SK-N-SH (cell line): ENCODE results near the gene KMT2A. TPM values are rescaled to one million over a fixed set of nuclear protein-coding genes. Genes with fewer than 3 reads are reported as not detected.

Experiments
- CTCF ChIA-PET: fragments of 300-600, 350-600 bp; formaldehyde crosslinking; extraction: SDS; loops from one replicate; lab custom pipeline; 2021; lab: Yijun Ruan, JAX
- POLR2A ChIA-PET: fragments of 350-600 bp; sonication (Branson Sonifier 250); formaldehyde crosslinking; extraction: SDS; loops from one replicate; lab custom pipeline; 2020; ENCODE audit warnings: antibody characterized with exemption, inconsistent platforms; lab: Yijun Ruan, JAX
- DNase-seq: peaks from one replicate; pipeline ENCODE4 v3.0.0; 2012
- H2AFZ ChIP-seq: fragments of 200-600 bp; sonication (generic); 2 replicates; pipeline ENCODE4 v1.8.1; 2016; ENCODE audit warnings: antibody characterized with exemption, mild to moderate bottlenecking, low read depth
- H3F3A ChIP-seq: fragments of 200-600 bp; sonication (generic); replicated peaks from 2 replicates; pipeline ENCODE3; 2016; ENCODE audit warnings: antibody characterized with exemption, mild to moderate bottlenecking; ENCODE audit not compliant: insufficient read depth
- H3K27ac ChIP-seq, 2 experiments: fragments of 200-500 bp in 1 of 2; fragments of 200-600 bp in 1 of 2; sonication (Bioruptor generic) in 1 of 2; sonication (generic), shearing (Covaris generic) in 1 of 2; 2 replicates each; pipeline versions ENCODE4 v1.5.1 to v1.6.1; 2014 to 2016; ENCODE audit warnings: low read depth in 2 of 2, inconsistent platforms in 1 of 2, low read length in 1 of 2, mild to moderate bottlenecking in 1 of 2, mixed read lengths in 1 of 2
- H3K27me3 ChIP-seq: fragments of 200-600 bp; sonication (generic), shearing (Covaris generic); 2 replicates; pipeline ENCODE4 v1.6.1; 2016; ENCODE audit warnings: mixed run types; ENCODE audit not compliant: insufficient read depth
- H3K36me3 ChIP-seq, 2 experiments: fragments of 200-500 bp in 1 of 2; fragments of 200-600 bp in 1 of 2; sonication (Bioruptor generic) in 1 of 2; sonication (generic) in 1 of 2; replicated peaks in 1 of 2; 2 replicates each; pipeline versions ENCODE3 to v1.5.1; 2014 to 2016; ENCODE audit warnings: low read length in 1 of 2, mild to moderate bottlenecking in 1 of 2; ENCODE audit not compliant: insufficient read depth in 2 of 2, control insufficient read depth in 1 of 2
- H3K4me1 ChIP-seq, 2 experiments: fragments of 200-500 bp in 1 of 2; fragments of 200-600 bp in 1 of 2; sonication (Bioruptor generic) in 1 of 2; sonication (generic), shearing (Covaris generic) in 1 of 2; 2 replicates each; pipeline versions ENCODE4 v1.5.1 to v1.6.1; 2014 to 2016; ENCODE audit warnings: low read depth in 1 of 2, low read length in 1 of 2, mixed run types in 1 of 2; ENCODE audit not compliant: insufficient read depth in 2 of 2, control insufficient read depth in 1 of 2
- H3K4me2 ChIP-seq: fragments of 200-600 bp; sonication (generic), shearing (Covaris generic); 2 replicates; pipeline ENCODE4 v1.6.1; 2017; ENCODE audit warnings: mixed run types
- H3K4me3 ChIP-seq, 2 experiments: fragments of 200-500 bp in 1 of 2; fragments of 200-600 bp in 1 of 2; sonication (Bioruptor generic) in 1 of 2; sonication (generic), shearing (Covaris generic) in 1 of 2; 2 replicates each; pipeline versions ENCODE4 v1.5.1 to v1.8.1; 2014 to 2016; ENCODE audit warnings: low read depth in 2 of 2, inconsistent platforms in 1 of 2, low read length in 1 of 2, mild to moderate bottlenecking in 1 of 2, mixed read lengths in 1 of 2, moderate library complexity in 1 of 2
- H3K79me2 ChIP-seq: fragments of 200-600 bp; sonication (generic); 2 replicates; pipeline ENCODE4 v1.8.1; 2017; ENCODE audit warnings: mild to moderate bottlenecking; ENCODE audit not compliant: insufficient read depth
- H3K9ac ChIP-seq: fragments of 200-600 bp; sonication (generic); 2 replicates; pipeline ENCODE4 v1.6.1; 2017; ENCODE audit warnings: mixed run types
- H3K9me2 ChIP-seq: fragments of 200-600 bp; sonication (generic); 2 replicates; pipeline ENCODE4 v1.6.1; 2017; ENCODE audit warnings: mixed run types
- H3K9me3 ChIP-seq: fragments of 200-600 bp; sonication (generic); 2 replicates; pipeline ENCODE4 v1.6.1; 2017; ENCODE audit warnings: mixed run types, mild to moderate bottlenecking, moderate library complexity
- H4K20me1 ChIP-seq: fragments of 200-600 bp; sonication (generic); 2 replicates; pipeline ENCODE4 v1.6.1; 2017; ENCODE audit warnings: mild to moderate bottlenecking, mixed run types; ENCODE audit not compliant: insufficient read depth
- CHD2 ChIP-seq: fragments of 150-350 bp; IDR thresholded peaks from 2 replicates; pipeline ENCODE4 v1.6.1; 2018; ENCODE audit warnings: low read length; ENCODE audit not compliant: partially characterized antibody
- ELF1 ChIP-seq: IDR thresholded peaks from 2 replicates; pipeline ENCODE4 v1.4.0; 2012
- EZH2phosphoT487 ChIP-seq: fragments of 200-600 bp; sonication (generic); IDR thresholded peaks from 2 replicates; pipeline ENCODE4 v1.6.1; 2017; ENCODE audit warnings: low read depth, mixed run types, mild to moderate bottlenecking, antibody characterized with exemption, moderate library complexity, borderline replicate concordance
- FOSL2 ChIP-seq: IDR thresholded peaks from 2 replicates; pipeline ENCODE4 v1.4.0; 2012; ENCODE audit warnings: low read depth, mild to moderate bottlenecking, moderate library complexity, borderline replicate concordance
- FOXJ3 ChIP-seq: sonication (generic); formaldehyde crosslinking; IDR thresholded peaks from 2 replicates; pipeline ENCODE4 v1.5.1; 2020; ENCODE audit warnings: mild to moderate bottlenecking, missing genetic modification reagents
- GATA2 ChIP-seq: sonication (generic); formaldehyde crosslinking; IDR thresholded peaks from 2 replicates; pipeline ENCODE4 v1.5.0; 2020; ENCODE audit warnings: mild to moderate bottlenecking, missing genetic modification reagents
- JUND ChIP-seq: IDR thresholded peaks from 2 replicates; pipeline ENCODE4 v1.4.0; 2012
- NFIC ChIP-seq: IDR thresholded peaks from 2 replicates; pipeline ENCODE4 v1.4.0; 2012; ENCODE audit warnings: borderline replicate concordance
- NRF1 ChIP-seq: IDR thresholded peaks from 2 replicates; pipeline ENCODE4 v1.6.1; 2012; ENCODE audit warnings: low read depth, mild to moderate bottlenecking, low read length
- RAD21 ChIP-seq: IDR thresholded peaks from 2 replicates; pipeline ENCODE4 v1.6.1; 2012; ENCODE audit warnings: mild to moderate bottlenecking, low read length
- RCOR1 ChIP-seq: fragments of 150-350 bp; IDR thresholded peaks from 2 replicates; pipeline ENCODE4 v1.6.1; 2017; ENCODE audit warnings: antibody characterized with exemption, low read length
- TCF12 ChIP-seq: IDR thresholded peaks from 2 replicates; pipeline ENCODE4 v1.4.0; 2012
- TEAD4 ChIP-seq: IDR thresholded peaks from 2 replicates; pipeline ENCODE4 v1.4.0; 2012; ENCODE audit warnings: mild to moderate bottlenecking, borderline replicate concordance; ENCODE audit not compliant: insufficient read depth
- YY1 ChIP-seq: IDR thresholded peaks from 2 replicates; pipeline ENCODE4 v1.4.0; 2012; ENCODE audit warnings: low read depth, mild to moderate bottlenecking
- WGBS: methylation state at CpG from one replicate; pipeline ENCODE4 v1.1.6; 2017; ENCODE audit warnings: low lambda C conversion rate; 5-methylcytosine and 5-hydroxymethylcytosine counted together
- polyA plus RNA-seq, 3 experiments: library from polyadenylated mRNA; depleted of rRNA; stranded (reverse); fragments of >200 nt; gene quantifications; 2 replicates each; pipeline ENCODE4 v1.2.3, GENCODE V29; 2012
- TF ChIP-seq, protein P1 (sequence below): fragments of 150-350 bp; IDR thresholded peaks from 2 replicates; pipeline ENCODE4 v1.6.1; 2017; ENCODE audit warnings: antibody characterized with exemption, low read length, low read depth, borderline replicate concordance
- TF ChIP-seq, protein P2 (sequence below): IDR thresholded peaks from 2 replicates; pipeline ENCODE4 v1.4.0; 2012; ENCODE audit warnings: low read depth, borderline replicate concordance
- TF ChIP-seq, protein P3 (sequence below): IDR thresholded peaks from 2 replicates; pipeline ENCODE4 v1.4.0; 2012; ENCODE audit warnings: low read depth
- TF ChIP-seq, protein P4 (sequence below): IDR thresholded peaks from 2 replicates; pipeline ENCODE4 v1.4.0; 2012; ENCODE audit warnings: low read depth, borderline replicate concordance

KMT2A gene
- polyA plus RNA-seq, 1 of the 3 experiments (the other 2 are of a cell fraction): 15.7 TPM

DNA sequence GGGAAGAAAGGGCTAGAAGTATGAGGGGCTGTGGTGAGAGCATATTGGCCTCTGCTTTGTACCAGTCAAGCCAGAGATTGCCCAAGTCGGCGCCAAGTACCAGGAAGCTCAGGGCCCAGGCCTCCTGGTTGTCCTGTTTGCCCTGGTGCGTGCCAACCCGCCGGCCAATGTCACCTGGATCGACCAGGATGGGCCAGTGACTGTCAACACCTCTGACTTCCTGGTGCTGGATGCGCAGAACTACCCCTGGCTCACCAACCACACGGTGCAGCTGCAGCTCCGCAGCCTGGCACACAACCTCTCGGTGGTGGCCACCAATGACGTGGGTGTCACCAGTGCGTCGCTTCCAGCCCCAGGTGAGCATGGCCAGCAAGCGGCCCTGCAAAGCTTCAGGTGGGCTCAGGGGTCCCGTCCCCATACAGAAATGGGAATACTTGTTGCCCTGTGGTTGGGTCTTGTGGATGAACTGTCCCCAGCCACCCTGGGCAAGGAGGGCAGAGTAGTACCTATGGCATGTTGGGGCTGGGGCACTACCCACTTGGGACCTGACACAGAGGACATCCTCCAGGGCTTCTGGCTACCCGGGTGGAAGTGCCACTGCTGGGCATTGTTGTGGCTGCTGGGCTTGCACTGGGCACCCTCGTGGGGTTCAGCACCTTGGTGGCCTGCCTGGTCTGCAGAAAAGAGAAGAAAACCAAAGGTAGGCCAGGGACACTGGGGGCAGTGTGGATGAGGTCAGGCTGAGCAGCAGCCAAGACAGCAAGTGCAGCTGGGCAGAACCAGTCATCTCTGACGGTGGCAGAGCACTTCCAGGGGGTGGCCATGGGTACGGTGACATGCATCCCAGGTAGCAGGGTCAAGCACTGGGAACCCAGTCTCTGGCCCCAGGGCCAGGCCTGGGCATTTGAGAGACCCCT is 96.8 kb downstream of the KMT2A start (continued):
- TF ChIP-seq, protein P1, sequence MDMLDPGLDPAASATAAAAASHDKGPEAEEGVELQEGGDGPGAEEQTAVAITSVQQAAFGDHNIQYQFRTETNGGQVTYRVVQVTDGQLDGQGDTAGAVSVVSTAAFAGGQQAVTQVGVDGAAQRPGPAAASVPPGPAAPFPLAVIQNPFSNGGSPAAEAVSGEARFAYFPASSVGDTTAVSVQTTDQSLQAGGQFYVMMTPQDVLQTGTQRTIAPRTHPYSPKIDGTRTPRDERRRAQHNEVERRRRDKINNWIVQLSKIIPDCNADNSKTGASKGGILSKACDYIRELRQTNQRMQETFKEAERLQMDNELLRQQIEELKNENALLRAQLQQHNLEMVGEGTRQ: no peak
- TF ChIP-seq, protein P2, sequence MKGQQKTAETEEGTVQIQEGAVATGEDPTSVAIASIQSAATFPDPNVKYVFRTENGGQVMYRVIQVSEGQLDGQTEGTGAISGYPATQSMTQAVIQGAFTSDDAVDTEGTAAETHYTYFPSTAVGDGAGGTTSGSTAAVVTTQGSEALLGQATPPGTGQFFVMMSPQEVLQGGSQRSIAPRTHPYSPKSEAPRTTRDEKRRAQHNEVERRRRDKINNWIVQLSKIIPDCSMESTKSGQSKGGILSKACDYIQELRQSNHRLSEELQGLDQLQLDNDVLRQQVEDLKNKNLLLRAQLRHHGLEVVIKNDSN: no peak
- TF ChIP-seq EZH2phosphoT487: no peak
- no peak for TF ChIP-seq GATA2 (CRISPR knock-in tag)
- TF ChIP-seq, protein P3, sequence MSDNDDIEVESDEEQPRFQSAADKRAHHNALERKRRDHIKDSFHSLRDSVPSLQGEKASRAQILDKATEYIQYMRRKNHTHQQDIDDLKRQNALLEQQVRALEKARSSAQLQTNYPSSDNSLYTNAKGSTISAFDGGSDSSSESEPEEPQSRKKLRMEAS: no peak
- no peak for TF ChIP-seq YY1

DNA sequence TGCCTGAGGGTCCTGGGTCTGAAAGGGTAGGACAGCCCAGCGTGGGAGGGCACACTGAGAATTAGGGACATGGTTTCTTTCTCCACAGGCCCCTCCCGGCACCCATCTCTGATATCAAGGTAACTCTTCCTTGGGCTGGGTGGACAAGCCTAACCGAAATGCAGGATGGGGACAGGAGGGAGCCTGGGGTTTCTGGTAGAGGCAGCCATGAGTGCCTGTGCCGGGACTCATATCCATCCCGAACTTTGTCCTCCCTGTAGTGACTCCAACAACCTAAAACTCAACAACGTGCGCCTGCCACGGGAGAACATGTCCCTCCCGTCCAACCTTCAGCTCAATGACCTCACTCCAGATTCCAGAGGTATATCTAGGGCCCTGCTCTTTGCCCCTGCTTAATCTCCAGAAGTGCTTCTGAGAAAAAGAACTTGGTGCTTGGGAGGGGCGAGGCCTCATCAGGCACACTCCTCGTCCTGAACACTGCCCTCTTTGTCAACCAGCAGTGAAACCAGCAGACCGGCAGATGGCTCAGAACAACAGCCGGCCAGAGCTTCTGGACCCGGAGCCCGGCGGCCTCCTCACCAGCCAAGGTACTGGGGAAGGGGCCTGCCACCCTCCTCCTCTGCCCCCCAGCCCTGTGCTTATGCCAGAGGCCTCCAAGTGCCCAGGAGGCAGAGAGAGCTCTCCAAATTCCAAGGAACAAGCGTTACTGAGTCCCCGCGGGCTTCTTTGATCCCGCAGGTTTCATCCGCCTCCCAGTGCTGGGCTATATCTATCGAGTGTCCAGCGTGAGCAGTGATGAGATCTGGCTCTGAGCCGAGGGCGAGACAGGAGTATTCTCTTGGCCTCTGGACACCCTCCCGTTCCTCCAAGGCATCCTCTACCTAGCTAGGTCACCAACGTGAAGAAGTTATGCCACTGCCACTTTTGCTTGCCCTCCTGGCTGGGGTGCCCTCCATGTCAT is 97.8 kb downstream of the KMT2A start:
- no peaks in the 10 kb centered on the region for H3K9me2 ChIP-seq
- H3K27ac ChIP-seq: no peak overlapping the region
- H3F3A ChIP-seq: peaks cover 14% of the 10 kb centered on the region
- no peaks in the 10 kb centered on the region for H3K9me3 ChIP-seq
- H3K4me3 ChIP-seq: no peak overlapping the region
- no peak overlapping the region for H3K9ac ChIP-seq
- CTCF ChIA-PET: no interaction called here
- WGBS: 86% methylated on average over 23 of the region's 27 CpGs
- no peaks in the 10 kb centered on the region for H4K20me1 ChIP-seq
- H3K4me1 ChIP-seq: peaks cover 4 to 17% of the 10 kb centered on the region in 2 experiments; a peak in 3 of 4 replicates
- no peak overlapping the region for H3K4me2 ChIP-seq
- no peaks in the 10 kb centered on the region; the same call in 1 of the 2 replicates for H3K79me2 ChIP-seq
- H3K36me3 ChIP-seq: peaks cover 0 to 11% of the 10 kb centered on the region in 2 experiments
- no peaks in the 10 kb centered on the region for H3K27me3 ChIP-seq
- DNase-seq: no peak
- H2AFZ ChIP-seq: no peak overlapping the region
- POLR2A ChIA-PET: no interaction called here
- TF ChIP-seq CHD2 (no peak), TEAD4 (no peak), RCOR1 (no peak), FOSL2 (no peak), NFIC (no peak), ELF1 (no peak), EZH2phosphoT487 (no peak), NRF1 (no peak), FOXJ3 (CRISPR knock-in tag) (no peak), GATA2 (CRISPR knock-in tag) (no peak), JUND (no peak), RAD21 (no peak), TCF12 (no peak)
- TF ChIP-seq, protein P1: no peak
- TF ChIP-seq, protein P4, sequence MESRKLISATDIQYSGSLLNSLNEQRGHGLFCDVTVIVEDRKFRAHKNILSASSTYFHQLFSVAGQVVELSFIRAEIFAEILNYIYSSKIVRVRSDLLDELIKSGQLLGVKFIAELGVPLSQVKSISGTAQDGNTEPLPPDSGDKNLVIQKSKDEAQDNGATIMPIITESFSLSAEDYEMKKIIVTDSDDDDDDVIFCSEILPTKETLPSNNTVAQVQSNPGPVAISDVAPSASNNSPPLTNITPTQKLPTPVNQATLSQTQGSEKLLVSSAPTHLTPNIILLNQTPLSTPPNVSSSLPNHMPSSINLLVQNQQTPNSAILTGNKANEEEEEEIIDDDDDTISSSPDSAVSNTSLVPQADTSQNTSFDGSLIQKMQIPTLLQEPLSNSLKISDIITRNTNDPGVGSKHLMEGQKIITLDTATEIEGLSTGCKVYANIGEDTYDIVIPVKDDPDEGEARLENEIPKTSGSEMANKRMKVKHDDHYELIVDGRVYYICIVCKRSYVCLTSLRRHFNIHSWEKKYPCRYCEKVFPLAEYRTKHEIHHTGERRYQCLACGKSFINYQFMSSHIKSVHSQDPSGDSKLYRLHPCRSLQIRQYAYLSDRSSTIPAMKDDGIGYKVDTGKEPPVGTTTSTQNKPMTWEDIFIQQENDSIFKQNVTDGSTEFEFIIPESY: no peak
